ENCODE data around the gene FAIM.

DNA sequence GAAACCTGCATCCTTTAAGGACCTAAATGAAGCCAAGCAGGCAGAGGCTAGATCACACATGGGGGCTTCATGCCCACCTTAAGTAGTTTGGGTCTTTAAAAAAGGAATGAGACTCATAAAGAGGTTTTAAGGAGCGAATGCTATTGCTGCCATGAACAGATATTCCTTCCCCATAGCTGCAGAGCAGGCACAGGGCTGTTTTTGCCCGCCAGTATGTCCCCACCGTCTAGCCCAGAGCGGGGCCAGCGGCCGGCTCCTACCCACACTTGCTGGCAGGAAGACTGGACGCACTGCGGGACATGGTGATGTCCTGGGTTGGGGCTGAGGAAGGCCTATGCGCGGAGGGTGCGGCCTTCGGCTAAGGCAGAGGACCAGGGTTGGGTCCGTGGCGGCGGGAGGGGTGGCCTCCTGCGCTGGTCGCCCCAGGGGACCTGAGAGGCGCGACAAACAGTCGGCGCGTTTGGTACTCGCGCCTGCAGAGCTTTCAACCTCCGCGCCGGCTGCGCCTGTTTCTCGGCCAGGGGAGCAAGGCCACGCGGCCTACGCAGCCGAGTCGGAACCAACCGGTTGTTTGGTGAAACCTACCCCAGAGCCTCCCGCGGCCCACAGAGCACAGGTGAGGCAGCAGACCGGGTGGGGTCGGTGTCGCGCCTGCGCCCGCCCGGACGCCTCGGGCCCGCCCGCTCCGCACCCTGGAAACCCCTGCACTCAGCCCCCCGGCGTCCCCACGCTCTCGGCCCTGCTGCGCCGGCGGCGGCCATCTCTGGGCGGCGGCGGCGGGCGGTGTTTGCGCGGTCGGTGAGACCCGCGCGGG, at the start of gene FAIM:
- TF ChIP-seq GATA3 (IDR thresholded peaks at IDR 0.05; ENCODE audit: low read depth, low read length) (no peak), GATA2 (IDR thresholded peaks at IDR 0.05; ENCODE audit: low read depth, low read length) (no peak)
